HG03565 (cell line): ENCODE data around the gene DEPDC7.
"Not testable (repeated sequence)": the region's sequence is repeated elsewhere in the genome, so short reads cannot be mapped to it uniquely, and the experiment has no call there.

Source experiments
- ATAC-seq: cut with Tn5 transposase; IDR thresholded peaks from one replicate; pipeline ENCODE4 v1.9.1; 2021; ENCODE audit warnings: mild to moderate bottlenecking, moderate library complexity; ENCODE audit not compliant: unreplicated experiment

DEPDC7 gene

DNA sequence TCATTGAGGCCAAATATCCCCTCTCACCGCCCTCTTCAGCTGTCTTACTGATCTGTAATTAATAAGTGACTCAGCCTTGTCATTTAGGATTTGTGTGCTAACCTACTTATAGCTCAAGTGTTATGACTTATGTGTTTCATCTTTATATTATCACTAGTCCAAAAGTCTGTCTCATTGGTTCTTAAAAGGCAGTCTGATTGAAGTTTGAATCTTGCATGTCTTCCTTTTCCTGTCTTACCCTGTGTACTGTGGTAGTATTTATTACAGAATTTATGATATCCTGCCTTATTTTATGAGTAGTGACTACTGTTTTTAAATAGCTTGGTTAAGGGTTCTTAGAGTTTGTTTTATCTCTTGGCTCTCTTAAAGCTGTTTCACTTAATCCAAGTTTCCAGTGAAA, 6.3 kb downstream of the DEPDC7 start:
- ATAC-seq, result no peak

DNA sequence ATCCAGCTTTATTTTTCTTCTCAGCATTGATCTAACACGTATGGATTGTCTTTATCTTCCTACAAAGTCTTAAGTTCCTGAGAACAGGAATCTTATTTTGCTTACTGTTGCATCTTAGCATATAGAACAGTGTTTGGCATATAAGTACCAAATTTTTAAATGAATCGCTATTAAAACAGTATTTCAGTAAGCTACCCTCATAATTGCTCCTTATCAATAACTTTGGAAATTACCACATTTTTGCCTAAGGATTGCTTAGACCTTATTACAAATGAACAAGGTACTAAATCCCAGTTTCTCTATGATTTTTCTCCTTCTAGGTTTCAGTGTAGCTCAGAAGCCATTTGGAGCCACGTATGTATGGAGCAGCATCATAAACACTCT, 9.7 kb downstream of the DEPDC7 start:
- no peak for ATAC-seq

GRCh38 chr11:33027233-33027632, 11.6 kb downstream of the DEPDC7 start:
- no peak for ATAC-seq

GRCh38 chr11:33027846-33028536, 12.3 kb downstream of the DEPDC7 start:
- no peak for ATAC-seq

GRCh38 chr11:33028537-33028914, 12.8 kb downstream of the DEPDC7 start:
- ATAC-seq, result no peak

DNA sequence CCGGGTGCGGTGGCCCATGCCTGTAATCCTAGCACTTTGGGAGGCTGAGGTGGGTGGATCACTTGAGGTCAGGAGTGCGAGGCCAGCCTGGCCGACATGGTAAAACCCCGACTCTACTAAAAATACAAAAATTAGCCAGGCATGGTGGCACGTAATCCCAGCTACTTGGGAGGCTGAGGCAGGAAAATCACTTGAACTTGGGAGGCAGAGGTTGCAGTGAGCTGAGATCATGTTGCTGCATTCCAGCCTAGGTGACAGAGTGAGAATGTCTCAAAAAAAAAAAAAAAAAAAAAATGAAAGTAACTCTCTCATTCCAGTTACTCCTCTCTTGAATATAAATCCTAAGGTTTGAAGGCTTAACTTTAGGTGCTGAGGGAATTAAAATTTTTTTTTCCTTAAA, 13.5 kb downstream of the DEPDC7 start:
- ATAC-seq, result not testable (repeated sequence)

GRCh38 chr11:33033493-33033892, 17.8 kb downstream of the DEPDC7 start:
- ATAC-seq, result no peak

DNA sequence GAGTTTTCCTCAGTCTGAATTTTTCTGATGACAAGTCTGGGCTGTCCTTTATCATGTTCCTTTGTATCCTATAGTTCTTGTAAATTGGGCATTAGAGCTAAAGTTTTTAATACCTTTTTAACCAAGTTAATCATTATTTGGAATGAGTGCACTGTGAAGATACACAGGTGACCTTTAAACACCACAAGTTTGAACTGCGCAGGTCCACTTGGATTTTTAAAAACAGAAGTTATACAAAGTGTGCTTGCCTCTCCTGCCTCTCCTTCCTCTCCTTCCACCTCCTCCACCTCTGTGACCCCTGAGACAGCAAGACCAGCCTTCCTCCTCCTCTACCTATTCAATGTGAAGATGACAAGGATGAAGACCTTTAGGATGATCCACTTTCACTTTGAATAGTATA, 19.3 kb downstream of the DEPDC7 start:
- ATAC-seq, result no peak

- peak; percentile 68 for ATAC-seq
Observed at GRCh38 chr11:33039274-33040032, 23.8 kb downstream of the DEPDC7 start, which contains the start of gene TCP11L1. Gene TCP11L1 (plus strand): TSS chr11:33039572. CDS start chr11:33043774, 4,202 bp downstream.

- no peak for ATAC-seq
Observed at GRCh38 chr11:33040033-33040861, 24.6 kb downstream of the DEPDC7 start.

DNA sequence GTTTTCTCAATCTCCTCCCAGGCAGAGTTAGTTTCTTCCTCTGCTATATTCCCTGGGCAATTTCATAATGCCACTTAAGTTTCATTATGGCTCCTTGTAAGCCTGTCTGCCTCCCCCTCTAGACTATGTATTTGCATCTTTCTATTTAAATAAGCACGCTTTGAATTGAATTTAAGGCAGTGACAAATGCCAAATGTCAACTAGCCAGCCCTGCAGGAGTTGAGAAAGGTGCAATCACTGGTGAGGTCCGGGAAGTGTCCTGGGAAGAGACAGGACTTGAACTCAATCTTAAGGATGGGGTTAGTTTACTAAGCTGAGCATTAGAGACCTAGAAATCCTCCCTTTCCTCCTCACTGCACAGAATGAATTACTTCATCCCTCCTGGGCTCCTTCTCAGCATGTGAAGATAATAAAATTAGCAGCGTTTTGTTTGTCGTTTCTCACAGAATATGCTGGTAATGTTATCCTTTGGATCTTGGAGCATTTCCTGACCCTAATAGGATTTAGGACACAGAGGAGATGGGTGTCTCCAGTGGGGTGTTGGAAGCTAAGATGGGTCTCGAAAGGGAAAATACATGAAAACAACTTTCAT, 25.3 kb downstream of the DEPDC7 start:
- ATAC-seq, result no peak

GRCh38 chr11:33043221-33043830, 27.6 kb downstream of the DEPDC7 start:
- ATAC-seq, result no peak

GRCh38 chr11:33044285-33044756, 28.6 kb downstream of the DEPDC7 start:
- no peak for ATAC-seq

- ATAC-seq, result no peak
Observed at GRCh38 chr11:33045551-33046255, 30.0 kb downstream of the DEPDC7 start.

DNA sequence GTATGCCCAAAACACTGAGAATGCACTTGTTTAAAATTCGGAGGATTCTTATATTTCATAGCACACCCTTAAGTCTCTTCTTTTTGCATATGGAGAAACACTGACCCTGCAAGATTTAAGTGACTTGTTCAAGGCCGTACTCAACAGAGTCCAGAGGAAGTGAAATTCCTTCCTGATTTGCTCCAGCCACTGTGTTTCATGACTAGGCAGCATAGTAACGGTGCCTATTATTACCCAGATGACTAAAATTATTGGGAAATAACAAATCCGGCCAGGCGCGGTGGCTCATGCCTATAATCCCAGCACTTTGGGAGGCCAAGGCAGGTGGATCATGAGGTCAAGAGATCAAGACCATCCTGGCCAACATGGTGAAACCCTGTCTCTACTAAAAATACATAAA, 33.0 kb downstream of the DEPDC7 start:
- ATAC-seq, result not testable (repeated sequence)

- not testable (repeated sequence) for ATAC-seq
Observed at GRCh38 chr11:33049565-33050408, 34.1 kb downstream of the DEPDC7 start.

GRCh38 chr11:33052231-33052630, 36.6 kb downstream of the DEPDC7 start:
- no peak for ATAC-seq

GRCh38 chr11:33055375-33055774, 39.7 kb downstream of the DEPDC7 start:
- ATAC-seq, result no peak

GRCh38 chr11:33057284-33057683, 41.6 kb downstream of the DEPDC7 start:
- no peak for ATAC-seq
